HG02852 (cell line): ENCODE data around the gene NFIC.
"Not testable (repeated sequence)": the region's sequence is repeated elsewhere in the genome, so short reads cannot be mapped to it uniquely, and the experiment has no call there.

Source experiments
- ATAC-seq: cut with Tn5 transposase; IDR thresholded peaks from one replicate; pipeline ENCODE4 v1.9.1; 2021; ENCODE audit warnings: mild to moderate bottlenecking, moderate library complexity; ENCODE audit not compliant: unreplicated experiment

NFIC gene

DNA sequence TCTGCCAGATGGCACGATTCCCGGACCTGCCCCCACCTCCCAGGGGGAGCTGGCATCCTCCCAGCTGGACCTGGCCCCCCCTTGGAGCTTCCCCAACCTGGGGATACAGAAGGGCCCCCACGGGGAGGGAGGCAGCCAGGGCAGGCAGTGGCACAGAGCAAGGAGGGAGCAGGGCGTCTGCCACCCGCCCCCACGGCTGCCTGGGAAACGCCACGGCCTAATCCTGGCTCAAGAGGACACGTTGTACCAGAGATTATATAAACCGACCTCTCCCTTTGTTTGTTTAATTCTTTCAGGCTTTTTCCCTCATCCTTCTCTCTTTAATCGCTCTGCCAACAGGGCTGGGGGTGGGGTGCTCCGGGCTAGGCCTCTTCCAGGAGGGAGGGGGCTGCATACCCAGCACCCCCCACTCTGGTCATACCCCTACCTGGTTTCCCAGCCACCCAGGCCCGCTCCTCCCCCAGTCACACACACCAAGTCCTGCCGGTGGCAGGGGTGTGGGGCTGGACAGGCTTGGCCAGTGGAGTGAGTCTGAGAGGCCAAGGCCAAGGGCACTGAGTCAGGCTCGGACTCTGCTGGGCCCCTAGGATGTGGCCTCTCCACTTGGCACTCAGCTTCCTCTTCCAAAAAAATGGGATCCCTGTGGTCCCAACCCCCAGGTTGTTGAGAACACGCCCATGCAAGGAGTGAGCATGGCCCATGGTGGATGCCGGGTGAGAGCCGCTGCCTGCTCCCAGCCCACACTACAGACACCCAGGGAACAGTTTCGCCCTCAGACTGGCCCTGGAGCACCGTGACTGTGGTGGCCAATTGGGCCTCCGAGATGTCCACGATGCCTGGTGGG is 29.5 kb upstream of the NFIC start:
- ATAC-seq = no peak

DNA sequence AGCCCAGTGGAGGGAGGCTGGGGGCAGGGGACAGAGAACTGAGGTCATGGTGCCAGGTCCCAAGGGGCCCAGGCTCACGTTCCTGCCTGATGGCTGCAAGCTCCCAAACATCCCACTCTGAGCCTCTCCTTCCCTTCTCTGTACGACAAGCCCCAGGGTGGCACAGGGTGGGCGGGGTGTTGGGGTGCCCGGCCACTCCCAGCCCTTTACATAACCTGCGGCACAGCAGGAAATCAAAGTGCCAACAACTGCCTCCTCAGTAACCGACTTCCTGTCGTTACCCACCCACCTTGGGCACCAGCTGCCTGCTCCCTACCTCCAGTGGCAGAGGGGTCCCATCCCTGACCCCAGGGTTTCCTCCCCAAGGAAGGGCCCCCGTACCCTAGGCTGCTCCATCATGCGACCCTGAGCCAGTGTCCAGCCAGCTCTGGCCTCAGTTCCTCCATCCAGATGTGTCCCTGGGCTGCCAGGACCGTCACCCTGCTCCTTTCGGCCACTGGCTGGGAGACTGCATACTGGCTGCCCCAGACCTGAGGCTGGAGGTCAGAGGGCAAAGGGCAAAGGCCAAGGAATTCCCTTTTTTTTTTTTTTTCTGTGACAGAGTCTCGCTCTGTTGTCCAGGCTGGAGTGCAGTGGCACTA is 27.7 kb upstream of the NFIC start:
- ATAC-seq = no peak

DNA sequence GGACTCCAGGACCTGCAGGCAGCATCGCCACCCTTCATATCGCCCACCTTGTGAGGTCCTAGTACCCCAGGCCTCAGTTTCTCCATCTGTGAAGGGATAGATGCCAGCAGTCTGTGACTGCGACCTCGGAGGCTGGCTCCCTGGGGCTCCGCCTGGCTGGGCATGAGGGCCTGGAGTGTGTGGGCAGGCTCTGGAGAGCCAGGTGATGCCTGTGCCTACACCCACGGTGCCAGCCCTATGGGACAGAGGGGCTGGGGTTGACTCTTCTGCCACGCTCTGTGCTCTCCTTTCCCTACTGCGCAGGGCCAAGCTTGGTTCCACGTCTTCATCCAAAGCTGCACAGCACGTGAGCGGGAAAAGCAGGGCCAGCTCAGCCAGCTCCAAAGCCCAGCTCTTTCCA is 26.0 kb upstream of the NFIC start:
- no peak for ATAC-seq

DNA sequence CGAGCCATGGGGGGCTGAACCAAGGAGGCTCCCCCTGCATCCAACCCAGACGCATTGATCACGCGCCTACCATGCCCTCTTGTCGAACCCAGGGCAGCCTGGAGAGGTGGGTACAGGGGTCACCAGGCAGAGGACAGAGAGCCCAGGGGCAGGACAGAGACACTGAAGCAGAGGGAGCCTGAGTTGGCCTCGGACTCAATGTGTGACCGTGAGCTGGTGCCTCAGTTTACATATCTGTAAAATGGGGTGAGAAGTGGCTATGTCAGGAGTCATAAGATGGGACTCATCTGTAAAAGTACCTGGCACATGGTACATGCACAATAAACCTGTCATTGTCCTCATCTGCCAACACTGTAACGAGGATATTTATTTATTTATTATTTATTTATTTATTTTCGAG is 24.1 kb upstream of the NFIC start:
- no peak for ATAC-seq

DNA sequence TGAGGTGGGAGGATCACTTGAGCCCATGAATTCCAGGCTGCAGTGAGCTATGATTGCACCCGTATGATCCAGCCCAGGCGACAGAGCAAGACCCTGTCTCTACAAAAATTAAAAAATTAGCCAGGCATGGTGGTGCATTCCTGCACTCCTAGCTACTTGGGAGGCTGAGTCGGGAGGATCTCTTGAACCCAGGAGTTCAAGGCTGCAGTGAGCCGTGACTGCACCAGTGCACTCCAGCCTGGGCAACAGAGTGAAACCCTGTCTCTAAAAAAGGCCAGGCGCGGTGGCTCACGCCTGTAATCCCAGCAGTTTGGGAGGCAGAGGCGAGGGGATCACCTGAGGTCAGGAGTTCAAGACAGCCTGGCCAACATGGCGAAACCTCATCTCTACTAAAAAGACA is 23.4 kb upstream of the NFIC start:
- not testable (repeated sequence) for ATAC-seq

DNA sequence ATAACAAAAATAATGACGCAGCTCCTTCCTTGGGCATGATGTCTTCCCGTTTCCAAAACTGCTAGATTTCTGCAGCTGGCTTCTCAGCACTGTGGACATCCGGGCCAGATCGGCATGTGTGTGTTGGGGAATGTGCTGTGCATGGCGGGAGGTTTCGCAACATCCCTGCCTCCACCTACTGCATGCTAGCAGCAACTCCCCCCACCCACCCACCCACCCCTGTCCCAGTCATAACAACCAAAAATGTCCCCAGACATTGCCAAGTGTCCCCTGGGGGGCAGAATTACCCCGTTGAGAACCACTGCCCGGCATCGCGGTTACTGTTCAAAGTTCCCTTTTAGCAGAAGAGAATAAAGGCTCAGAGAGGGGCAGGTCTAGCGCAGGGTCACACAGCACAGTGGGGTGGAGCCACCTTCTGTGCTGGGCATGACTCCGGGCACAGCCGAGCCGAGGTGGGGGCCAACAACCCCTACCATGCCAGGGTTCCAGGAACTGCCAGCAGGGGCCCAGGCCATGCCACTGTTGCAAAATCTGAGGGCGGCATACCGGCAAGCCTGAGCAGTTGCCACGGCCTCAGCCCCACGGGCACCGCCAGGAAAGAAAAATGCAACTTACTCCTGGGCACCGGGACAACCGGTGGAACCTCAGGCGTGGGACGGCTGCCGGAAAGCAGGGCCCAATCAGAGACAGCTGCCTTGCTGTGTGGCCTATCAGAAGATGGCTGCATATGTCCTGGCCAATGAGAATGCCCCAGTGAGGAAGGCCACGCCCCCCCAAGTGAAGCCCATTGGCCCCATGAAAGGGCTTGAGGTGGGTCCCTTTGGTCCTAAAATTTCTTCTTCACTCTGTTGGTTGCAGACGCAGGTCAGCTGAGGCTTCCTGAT is 22.5 kb upstream of the NFIC start:
- ATAC-seq = no peak

DNA sequence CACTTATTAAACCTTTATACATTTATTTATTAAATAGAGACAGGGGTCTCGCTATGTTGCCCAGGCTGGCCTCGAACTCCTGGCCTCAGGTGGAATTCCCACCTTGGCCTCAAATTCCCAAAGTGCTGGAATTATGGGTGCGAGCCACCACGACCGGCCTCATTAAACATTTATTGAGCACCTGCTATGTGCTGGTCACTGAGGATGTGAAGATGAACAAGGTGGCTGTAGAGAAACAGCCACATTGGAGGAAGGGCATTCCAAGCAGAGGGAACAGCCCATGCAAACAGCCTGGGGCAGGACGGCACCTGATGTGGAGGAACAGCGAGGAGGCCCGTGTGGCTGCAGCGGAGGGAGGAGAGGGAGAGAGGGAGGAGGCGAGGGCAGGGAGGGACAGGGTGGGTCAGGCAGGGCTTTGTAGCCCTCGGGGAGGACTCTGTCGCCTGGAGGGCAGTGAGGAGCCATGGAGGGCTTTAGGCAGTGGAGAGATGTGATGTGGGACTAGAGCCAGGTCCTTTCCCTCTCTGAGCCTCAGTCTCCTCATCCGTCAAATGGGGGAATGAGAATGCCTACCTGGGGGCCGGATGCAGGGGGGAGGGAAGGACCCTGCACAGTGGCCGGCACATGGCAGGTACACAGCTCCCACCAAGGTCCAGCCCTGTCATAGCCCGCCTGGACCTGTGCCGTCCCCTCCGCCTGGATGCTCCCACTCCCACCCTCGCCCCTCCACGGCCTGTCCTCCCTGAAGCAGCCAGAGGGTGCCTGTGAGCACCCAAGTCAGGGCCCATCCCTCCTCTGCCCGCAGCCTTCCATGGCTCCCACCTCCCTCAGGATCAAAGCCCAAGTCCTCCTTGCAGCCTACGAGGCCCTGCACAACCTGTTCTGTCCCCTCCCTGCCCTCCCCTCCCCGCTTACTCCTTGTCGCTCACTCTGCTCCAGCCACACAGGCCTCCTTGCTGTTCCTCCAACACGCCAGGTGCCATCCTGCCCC is 21.5 kb upstream of the NFIC start:
- no peak for ATAC-seq

DNA sequence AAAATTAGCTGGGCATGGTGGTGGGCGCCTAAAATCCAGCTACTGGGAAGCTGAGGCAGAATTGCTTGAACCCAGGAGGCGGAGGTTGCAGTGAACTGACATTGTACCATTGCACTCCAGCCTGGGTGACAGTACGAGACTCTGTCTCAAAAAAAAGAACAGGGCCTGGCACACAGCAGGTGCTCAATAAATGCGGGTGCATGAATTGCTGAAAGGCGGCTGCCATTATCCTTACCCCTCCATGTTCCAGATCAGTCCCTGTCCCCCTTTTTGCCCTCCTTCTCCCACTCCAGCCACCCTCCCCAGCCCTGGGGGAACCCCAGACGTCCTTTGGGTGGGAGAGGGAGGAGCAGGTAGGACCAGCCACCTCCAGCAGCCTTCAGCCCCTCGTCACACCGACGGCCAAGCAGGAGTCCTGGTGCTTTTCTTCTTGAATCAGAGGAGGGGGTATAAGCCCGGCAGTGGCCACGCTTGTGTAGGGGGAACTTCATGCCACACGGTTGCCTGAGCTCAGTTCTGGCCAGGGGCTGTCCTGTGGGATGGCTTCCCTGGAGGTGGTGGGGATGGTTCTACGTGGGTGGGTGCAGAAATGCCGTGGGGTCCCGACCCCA is 20.4 kb upstream of the NFIC start:
- ATAC-seq = no peak

DNA sequence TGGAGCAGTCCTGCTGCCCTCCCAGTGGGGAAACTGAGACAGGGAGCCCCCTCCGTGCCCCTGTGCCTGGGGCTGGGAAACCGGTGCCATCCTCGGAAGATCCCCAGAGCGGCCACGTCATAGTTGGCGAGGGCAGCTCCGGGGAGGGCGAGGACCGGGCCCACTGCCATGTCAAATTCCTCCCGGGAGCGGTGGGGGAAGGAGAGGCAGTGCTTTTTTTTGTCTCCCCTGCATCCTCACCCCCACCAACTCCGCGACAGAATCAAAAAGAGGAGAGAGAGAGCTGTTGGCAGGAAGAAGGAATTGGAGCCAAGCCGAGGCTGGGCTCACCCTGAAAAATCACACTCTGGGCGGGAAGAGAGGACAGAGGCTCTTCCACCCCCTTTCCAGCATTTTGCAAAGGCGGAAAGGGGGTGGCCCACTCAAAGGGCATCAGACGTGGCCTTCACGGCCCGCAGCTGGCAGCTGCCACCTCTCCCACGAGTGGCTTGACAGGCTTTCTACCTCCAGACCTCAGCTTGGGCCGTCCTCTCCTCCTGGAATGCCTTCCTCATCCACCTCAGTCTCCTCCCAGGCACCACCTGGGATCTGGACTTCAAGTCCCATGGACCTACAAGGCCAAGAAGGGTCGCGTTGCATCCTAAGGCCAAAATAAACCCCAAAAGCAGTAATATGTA is 19.6 kb upstream of the NFIC start:
- no peak for ATAC-seq

DNA sequence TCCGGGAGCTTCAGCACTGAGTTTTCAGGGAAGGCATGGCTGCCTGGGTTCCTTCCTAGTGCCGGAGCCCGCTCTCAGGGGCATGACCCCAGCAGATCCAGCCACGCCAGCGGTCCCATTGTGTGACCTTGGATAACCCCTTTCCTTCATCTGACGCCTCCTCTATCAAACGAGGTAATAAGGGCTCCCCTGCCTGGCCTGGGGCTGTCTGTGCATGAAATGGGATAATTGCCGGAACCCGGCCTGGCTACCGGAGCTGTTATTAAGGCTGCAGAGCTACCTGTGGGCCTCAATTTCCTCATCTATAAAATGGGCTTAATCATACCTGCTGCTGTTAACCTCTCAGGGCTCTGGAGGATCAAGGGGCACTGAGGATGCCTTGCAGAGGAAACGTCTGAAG is 18.3 kb upstream of the NFIC start:
- no peak for ATAC-seq

DNA sequence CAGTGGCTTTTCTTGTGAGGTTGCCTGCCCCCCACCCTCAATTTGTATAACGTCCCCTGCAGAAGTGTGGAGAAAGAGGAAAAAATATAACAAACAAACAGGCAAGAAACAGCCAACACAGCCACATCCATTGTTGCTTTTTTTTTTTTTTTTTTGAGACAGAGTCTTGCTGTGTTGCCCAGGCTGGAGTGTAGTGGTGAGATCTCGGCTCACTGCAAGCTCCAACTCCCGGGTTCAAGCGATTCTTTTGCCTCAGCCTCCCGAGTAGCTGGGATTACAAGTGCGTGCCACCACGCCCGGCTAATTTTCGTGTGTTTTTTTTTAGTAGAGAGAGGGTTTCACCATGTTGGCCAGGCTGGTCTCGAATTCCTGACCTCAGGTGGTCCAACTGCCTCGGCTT is 17.9 kb upstream of the NFIC start:
- ATAC-seq = not testable (repeated sequence)

DNA sequence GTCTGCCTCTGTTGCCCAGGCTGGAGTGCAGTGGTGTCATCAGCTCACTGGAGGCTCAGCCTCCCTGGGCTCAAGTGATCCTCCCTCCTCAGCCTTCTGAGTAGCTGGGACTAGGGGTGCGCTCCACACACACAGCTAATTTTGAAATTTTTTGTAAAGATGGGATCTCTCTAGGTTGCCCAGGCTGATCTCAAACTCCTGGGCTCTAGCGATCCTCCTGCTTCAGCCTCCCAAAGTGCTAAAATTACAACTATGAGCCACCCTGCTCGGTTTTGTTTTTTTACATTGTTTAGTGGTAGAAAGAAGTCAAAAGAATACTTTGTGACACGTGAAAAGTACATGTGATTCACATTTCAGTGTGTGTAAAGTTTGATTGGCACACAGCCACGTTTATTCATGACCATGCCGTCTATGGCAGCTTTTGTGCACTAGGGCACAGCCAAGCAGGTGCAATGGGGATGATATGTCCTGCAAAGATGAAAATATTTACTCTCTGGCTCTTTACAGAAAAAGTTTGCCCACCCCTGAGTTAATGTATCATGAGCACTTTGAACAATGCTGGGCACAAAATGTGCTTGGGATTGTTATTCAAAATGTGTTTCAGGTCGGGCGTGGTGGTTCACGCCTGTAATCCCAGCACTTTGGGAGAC is 16.2 kb upstream of the NFIC start:
- ATAC-seq = no peak

DNA sequence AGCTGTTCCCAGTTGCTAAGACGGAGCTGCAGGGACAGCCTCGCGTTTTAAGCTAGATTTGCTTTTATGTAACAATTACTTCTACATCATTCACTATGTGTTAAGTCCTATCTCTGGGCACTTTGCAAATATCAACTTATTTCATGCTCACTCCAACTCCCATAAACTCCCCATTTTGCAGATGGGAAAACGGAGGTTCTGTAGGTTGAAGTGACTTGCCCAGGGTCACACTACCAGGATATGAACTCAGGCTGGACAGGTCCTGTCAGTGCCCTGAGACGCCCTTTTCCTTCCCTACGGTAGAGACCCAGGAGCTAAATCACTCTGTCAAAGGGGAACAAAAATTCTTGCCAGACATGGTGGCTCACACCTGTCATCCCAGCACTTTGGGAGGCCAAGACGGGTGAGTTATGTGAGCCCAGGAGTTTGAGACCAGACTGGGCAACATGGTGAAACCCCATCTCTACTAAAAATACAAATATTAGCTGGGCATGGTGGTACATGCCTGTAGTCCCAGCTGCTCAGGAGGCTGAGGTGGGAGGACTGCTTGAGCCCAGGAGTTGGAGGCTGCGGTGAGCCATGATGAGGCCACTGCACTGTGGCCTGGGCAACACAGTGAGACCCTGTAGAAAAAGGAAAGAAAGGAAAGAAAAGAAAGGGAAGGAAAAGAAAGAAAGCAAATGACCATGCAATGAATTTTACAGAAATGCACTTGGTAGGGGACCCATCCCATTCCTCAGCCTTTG is 14.5 kb upstream of the NFIC start:
- ATAC-seq = no peak

DNA sequence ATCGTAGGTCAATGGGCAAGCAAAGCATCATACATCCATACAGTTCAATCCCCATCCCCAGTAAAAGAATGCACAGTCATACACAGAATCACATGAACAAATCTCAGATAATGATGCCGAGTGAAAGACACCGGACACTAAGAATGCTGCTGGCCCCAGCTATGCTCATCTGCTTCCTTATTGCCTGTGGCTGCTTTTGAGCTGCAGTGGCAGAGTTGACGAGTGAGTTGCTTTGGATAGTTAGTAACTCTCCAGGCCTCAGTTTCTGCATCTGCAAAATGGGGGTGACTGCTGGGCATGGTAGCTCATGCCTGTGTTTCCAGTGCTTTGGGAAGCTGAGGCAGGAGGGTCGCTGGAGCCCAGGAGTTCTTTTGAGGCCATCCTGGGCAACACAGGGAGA is 12.9 kb upstream of the NFIC start:
- ATAC-seq = no peak

DNA sequence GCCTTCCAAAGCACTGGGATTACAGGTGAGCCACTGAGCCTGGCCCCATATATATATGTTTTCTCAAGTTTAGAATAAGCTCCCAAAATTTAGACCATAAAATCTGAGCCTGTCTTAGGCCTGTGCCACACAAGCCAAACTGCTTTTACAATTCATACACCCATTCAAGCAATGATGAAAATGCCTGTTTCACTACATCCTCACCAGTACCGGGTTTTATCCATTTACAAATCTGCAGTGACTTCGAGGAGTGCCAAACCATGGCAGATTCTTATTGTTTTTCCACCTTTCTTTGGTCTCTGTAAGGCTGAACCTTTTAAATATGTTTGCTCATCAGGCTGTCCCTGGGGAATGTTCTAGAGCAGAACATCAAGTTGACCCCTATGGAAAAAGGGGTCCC is 9.6 kb upstream of the NFIC start:
- ATAC-seq = no peak

DNA sequence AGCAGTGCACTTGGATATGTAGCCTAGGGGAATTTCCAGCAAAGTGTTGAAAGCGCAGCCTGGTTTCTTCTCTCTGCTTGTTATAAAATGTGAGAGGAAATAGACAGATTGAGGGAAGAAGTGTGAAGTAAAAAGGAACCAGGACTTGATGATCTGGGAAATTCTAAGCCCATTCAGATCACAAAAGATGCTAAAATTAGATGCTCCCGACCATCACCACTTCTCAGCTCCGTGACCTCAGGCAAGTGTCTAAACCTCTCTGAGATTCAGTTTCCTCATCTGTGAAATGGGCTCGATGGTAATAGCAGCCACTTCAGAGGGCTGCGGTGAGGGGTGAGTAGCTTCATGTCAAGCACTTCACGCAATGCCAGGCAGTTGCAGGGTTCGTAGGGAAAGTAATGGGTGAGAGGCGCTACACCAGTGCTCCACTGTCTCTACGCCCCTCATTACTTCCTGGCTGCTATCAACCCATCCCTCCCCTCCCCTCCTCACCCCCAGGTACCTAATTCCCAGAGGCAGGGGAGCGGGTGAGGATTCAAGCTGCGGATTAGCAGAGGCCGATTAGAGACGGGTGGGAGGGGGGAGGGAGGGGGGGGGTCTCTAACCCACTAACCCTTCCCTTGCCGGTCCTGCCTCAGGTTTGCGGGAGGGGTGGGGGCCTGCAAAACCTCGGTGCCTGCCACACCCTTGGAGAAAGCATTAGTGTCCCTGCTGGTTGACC is 9.0 kb upstream of the NFIC start:
- no peak for ATAC-seq

DNA sequence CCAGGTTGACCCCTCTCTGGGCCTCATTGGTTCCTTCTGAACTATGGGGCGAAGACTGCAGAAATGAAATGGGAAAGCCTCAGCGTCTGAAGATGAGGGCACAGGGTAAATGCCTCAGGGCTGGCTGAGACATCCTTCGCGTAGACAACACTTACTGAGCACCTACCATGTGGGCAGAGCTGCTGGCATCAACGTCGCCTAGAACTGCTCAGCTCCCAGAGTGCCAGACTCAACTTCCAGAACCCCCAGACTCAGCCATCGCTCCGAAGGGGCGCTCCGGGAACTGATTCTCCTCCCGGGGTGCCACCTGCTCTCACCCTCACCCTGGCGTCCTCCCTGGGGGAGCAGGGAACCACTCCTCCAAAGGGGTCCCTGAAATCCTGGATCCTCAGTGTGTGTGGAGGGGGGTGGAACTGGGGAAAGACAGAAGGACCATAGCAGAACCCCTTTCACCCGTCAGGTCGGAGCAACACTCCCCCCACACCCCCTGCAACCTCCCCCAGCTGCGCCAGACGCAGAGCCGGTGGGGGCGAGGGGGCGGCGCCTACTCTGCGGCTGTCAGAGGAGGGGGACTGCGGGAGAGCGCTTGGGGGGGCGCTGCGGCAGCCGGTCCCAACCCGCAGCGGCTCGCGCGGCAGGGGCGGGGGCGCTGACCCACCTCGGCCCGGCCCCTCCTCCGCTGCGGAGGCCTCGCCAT is 8.2 kb upstream of the NFIC start:
- ATAC-seq = no peak
